Activated CD4-positive, alpha-beta T cell treated with anti-CD3 and anti-CD28 coated beads, Interleukin-2, amount 10 ng/mL, durations not matched to agents 7 days and 5 days (primary cell): Measurements from ENCODE around the gene ILDR1. TPM values are rescaled to one million over a fixed set of nuclear protein-coding genes. Genes with fewer than 3 reads are reported as not detected.
"Not testable (repeated sequence)": the region's sequence is repeated elsewhere in the genome, so short reads cannot be mapped to it uniquely, and the experiment has no call there.

Experiments
- CTCF ChIA-PET: fragments of 350-600 bp; sonication (Branson Sonifier 250); formaldehyde crosslinking; loops from one replicate; lab custom pipeline; 2021; ENCODE audit warnings: antibody characterized with exemption; lab: Charles Lee
- POLR2A ChIA-PET: fragments of 350-600 bp; sonication (Branson Sonifier 250); formaldehyde crosslinking; loops from one replicate; lab custom pipeline; 2021; ENCODE audit warnings: antibody characterized with exemption; lab: Charles Lee
- DNase-seq: peaks from one replicate; pipeline ENCODE4 v3.0.0-alpha.2; 2020
- H3K27ac Mint-ChIP-seq: one replicate; pipeline ENCODE4 v1.8.0; 2021; ENCODE audit warnings: mild to moderate bottlenecking, moderate library complexity, mixed read lengths
- H3K27me3 Mint-ChIP-seq: one replicate; pipeline ENCODE4 v1.8.0; 2021; ENCODE audit warnings: mixed read lengths
- H3K36me3 Mint-ChIP-seq: one replicate; pipeline ENCODE4 v1.8.0; 2021; ENCODE audit warnings: low read depth, mixed read lengths
- H3K4me1 Mint-ChIP-seq: one replicate; pipeline ENCODE4 v1.8.0; 2021; ENCODE audit warnings: mixed read lengths
- H3K4me3 Mint-ChIP-seq: one replicate; pipeline ENCODE4 v1.8.0; 2021; ENCODE audit warnings: mild to moderate bottlenecking, moderate library complexity, mixed read lengths
- H3K9me3 Mint-ChIP-seq: one replicate; pipeline ENCODE4 v1.8.0; 2021; ENCODE audit warnings: mixed read lengths
- total RNA-seq, 2 experiments: library from RNA; stranded (reverse); gene quantifications; one replicate each; pipeline ENCODE4 v1.2.3, GENCODE V29; 2021

ILDR1 gene
- total RNA-seq, 2 experiments from 2014 or later = 0.17 TPM; not detected in 1

DNA sequence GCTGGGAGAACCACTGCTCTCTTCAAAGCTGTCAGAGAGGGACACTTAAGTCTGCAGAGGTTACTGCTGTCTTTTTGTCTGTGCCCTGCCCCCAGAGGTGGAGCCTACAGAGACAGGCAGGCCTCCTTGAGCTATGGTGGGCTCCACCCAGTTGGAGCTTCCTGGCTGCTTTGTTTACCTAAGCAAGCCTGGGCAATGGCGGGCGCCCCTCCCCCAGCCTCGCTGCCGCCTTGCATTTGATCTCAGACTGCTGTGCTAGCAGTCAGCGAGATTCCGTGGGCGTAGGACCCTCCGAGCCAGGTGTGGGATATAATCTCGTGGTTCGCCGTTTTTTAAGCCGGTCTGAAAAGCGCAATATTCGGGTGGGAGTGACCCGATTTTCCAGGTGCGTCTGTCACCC, 25.2 kb upstream of the ILDR1 start:
- DNase-seq, H3K4me1 Mint-ChIP-seq, CTCF ChIA-PET, POLR2A ChIA-PET, H3K9me3 Mint-ChIP-seq, H3K4me3 Mint-ChIP-seq, H3K36me3 Mint-ChIP-seq, H3K27ac Mint-ChIP-seq: not testable (repeated sequence)
- peaks cover 23% of the 10 kb centered on the region for H3K27me3 Mint-ChIP-seq

DNA sequence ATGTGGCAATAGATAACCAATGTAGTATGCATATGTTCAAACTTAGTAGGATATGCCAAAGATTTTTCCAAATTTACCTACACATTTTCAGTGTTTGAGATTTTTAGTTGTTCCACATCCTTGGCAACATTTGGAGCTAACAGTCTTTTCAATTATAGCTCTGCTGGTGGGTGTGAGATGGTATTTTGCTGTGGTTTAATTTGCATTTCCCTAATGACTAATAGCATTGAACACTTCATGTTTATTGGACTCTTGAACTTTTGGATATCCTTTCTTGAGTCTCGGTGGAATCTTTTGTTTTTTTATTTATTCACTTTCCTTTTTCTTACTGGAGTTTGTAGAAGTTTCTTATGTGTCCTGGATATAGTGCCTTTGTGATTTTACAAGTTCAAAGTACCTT, 11.0 kb upstream of the ILDR1 start:
- H3K9me3 Mint-ChIP-seq = peaks cover 22% of the 10 kb centered on the region
- peaks cover 18% of the 10 kb centered on the region for H3K4me1 Mint-ChIP-seq
- peaks cover 1% of the 10 kb centered on the region for H3K27me3 Mint-ChIP-seq
- ChIA-PET CTCF (interaction anchor here (0.7 kb wide), 1 partner anchor 9 kb away, joined by 3 read pairs; no protein-coding TSS in a partner anchor), POLR2A (no interaction called here)
- no peak overlapping the region for H3K27ac Mint-ChIP-seq
- H3K36me3 Mint-ChIP-seq = peaks cover 9% of the 10 kb centered on the region
- DNase-seq = no peak
- H3K4me3 Mint-ChIP-seq = no peak overlapping the region

DNA sequence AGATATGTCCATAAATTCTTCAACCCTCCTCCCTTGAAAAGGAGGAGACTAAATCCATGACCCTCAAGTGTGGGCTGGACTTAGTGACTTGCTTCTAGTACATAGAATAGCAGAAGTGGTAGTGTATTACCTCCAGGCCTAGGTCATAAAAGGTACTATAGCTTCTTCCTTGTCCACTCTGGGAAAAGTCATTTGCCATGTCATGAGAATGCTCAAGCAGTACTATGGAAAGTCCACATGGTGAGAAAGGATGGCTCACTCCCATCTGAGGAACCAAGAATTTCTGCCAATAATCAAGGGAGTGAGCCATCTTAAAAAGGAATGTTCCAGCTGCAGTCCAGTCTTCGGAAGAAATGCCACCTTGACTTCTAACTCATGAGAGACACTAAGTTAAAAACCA, 10.5 kb upstream of the ILDR1 start:
- Mint-ChIP-seq H3K4me1 (peaks cover 18% of the 10 kb centered on the region), H3K27me3 (peaks cover 1% of the 10 kb centered on the region), H3K9me3 (peaks cover 17% of the 10 kb centered on the region), H3K27ac (no peak overlapping the region), H3K4me3 (no peak overlapping the region), H3K36me3 (peaks cover 6% of the 10 kb centered on the region)
- ChIA-PET POLR2A (no interaction called here), CTCF (interaction anchor here (0.7 kb wide), 1 partner anchor 9 kb away, joined by 3 read pairs; no protein-coding TSS in a partner anchor)
- DNase-seq = no peak

DNA sequence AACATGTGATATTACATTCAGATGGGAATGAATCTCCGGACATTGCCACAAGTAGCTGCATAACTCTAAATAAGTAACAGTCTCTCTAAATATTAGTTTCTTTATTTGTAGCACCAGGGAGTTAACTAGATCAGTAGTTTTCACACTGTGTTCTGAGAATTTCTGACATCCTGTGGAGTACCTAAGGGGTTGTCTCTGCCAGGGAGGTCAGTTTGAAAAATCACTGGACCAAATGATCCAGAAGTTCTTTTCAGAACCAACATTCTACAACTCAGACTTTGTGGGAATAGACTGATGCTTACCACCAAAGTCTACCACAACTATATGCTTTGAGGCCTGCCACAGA, 9.0 kb upstream of the ILDR1 start:
- peaks cover 14% of the 10 kb centered on the region for H3K9me3 Mint-ChIP-seq
- peaks cover 4% of the 10 kb centered on the region for H3K27me3 Mint-ChIP-seq
- peak overlapping the region; percentile 86 for H3K27ac Mint-ChIP-seq
- peaks cover 6% of the 10 kb centered on the region for H3K36me3 Mint-ChIP-seq
- ChIA-PET CTCF (interaction anchor here (0.6 to 1.4 kb wide), 5 partner anchors 11 to 1441 kb away, joined by 3 to 8 read pairs (median 4); no protein-coding TSS in a partner anchor), POLR2A (no interaction called here)
- H3K4me3 Mint-ChIP-seq = no peak overlapping the region
- no peak for DNase-seq
- peaks cover 18% of the 10 kb centered on the region for H3K4me1 Mint-ChIP-seq

DNA sequence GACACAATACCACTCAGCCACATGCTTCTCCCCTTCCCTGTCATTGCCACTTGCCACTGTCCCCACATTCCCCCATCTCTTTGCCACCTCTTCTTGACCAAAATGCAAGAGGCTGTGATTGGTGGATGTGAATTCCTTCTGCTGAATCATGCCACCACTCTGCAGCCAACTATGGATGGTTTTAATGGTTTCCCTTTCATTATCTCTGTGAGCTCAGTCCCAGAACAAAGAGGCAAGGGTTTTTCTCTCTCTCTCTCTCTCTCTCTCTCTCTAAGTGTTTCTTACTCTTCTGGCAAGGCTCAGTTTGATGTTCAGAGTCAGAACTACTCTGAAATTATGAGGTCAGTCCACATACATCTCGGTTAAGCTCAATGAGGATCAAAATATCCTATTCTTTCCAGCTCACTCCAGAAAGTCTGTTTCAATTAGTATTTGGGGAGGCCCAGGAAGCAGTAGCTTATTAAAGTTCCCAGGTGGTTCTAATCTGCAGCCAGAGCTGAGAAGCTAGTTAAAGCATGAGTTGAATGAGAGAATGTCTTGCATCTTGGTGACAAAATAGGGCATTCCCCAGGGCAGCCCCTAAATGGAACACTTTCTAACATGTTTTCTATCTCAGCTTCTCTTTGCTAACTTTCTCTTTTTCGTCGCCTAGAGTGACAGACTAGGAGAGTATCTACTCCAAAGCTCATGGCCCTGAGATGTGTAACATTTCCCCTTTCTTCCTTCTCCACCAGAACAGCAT, 8.5 kb upstream of the ILDR1 start:
- ChIA-PET CTCF (interaction anchor here (0.6 to 1.4 kb wide), 6 partner anchors 10 to 1440 kb away, joined by 3 to 8 read pairs (median 4); no protein-coding TSS in a partner anchor), POLR2A (interaction anchor here (0.6 kb wide), 1 partner anchor 68 kb away, joined by 3 read pairs; no protein-coding TSS in a partner anchor)
- H3K27me3 Mint-ChIP-seq = peaks cover 4% of the 10 kb centered on the region
- H3K27ac Mint-ChIP-seq = peak overlapping the region; percentile 86
- H3K36me3 Mint-ChIP-seq = peaks cover 4% of the 10 kb centered on the region
- DNase-seq = peak; percentile 39
- peaks cover 9% of the 10 kb centered on the region for H3K9me3 Mint-ChIP-seq
- no peak overlapping the region for H3K4me3 Mint-ChIP-seq
- peaks cover 18% of the 10 kb centered on the region for H3K4me1 Mint-ChIP-seq

DNA sequence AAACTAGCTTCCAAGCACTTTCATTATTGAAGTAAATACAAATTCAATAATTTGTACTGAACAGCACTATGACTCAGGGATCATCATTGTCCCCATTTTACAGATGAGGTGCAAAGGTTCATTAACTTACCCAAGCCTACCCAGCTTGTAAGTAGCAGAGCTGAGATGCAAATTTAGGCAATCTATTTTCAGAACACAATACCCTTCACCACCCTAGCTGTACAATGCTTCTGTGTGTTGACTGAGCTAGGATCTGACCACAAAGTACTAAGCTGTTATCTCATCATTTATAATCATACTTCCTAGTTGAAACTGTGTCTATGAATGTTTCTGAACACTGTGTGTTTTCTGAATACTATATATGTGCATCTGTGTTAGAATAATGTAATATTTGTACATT, 3.2 kb upstream of the ILDR1 start:
- Mint-ChIP-seq H3K36me3 (no peaks in the 10 kb centered on the region), H3K9me3 (no peaks in the 10 kb centered on the region), H3K4me1 (peaks cover 14% of the 10 kb centered on the region), H3K4me3 (no peak overlapping the region), H3K27me3 (peaks cover 22% of the 10 kb centered on the region), H3K27ac (no peak overlapping the region)
- CTCF ChIA-PET = interaction anchor here (1.1 to 1.6 kb wide), 5 partner anchors 9 to 77 kb away, joined by 3 to 5 read pairs (median 3); no protein-coding TSS in a partner anchor
- DNase-seq = no peak
- POLR2A ChIA-PET = no interaction called here

DNA sequence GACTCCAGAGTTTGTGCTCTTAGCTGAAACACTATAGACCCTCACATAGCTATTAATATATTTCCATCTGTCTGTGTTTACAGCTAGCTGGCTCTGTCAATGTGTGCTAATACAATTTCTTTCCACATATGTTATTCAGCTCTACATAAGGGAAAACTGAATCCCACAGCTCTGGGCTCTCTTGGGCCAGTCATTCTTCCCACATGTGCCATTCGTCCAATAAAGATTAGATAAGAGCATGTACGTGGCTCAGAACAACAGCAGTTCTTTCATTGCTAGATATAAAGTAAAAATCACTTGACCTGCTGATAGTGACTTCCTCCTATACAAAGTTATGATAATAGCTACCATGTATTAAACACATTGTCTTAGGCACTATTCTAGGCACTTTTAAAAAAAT, 2.8 kb upstream of the ILDR1 start:
- POLR2A ChIA-PET = no interaction called here
- no peak for DNase-seq
- no peaks in the 10 kb centered on the region for H3K9me3 Mint-ChIP-seq
- H3K27me3 Mint-ChIP-seq = peaks cover 25% of the 10 kb centered on the region
- CTCF ChIA-PET = interaction anchor here (1.1 to 1.6 kb wide), 4 partner anchors 9 to 30 kb away, joined by 3 to 5 read pairs (median 3); no protein-coding TSS in a partner anchor
- no peak overlapping the region for H3K27ac Mint-ChIP-seq
- peaks cover 9% of the 10 kb centered on the region for H3K4me1 Mint-ChIP-seq
- no peak overlapping the region for H3K4me3 Mint-ChIP-seq
- no peaks in the 10 kb centered on the region for H3K36me3 Mint-ChIP-seq

DNA sequence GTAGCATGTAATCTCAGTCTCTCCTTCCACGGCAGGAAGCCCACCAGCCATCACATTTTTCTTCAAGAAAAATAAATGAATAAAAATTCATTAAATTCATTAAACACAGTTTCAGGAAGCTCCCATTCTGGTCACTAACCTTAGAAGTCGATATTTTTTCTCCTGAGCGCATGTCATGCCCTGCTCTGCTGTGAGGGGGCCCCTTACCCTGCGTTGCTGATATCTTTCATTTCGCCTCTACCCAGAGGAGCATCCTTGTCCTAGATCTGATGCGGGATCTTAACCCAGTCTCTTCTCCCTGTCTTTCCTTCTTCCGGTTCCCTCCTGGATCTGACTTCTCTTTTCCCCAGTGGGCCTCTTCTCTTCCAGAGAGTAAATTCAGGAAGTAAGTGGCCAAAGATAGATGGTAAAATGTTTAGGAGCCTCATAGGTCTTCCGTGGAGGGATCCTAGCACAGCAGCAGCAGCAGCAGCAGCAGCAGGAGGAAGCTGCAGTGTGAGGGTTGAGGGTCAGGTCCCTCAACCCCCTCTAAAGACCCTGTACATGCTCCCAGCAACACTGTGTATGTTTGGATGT, 1.4 kb upstream of the ILDR1 start:
- H3K27me3 Mint-ChIP-seq = peaks cover 34% of the 10 kb centered on the region
- H3K27ac Mint-ChIP-seq = no peak overlapping the region
- POLR2A ChIA-PET = no interaction called here
- DNase-seq = no peak
- H3K36me3 Mint-ChIP-seq = no peaks in the 10 kb centered on the region
- CTCF ChIA-PET = interaction anchor here (0.7 to 1.6 kb wide), 3 partner anchors 9 to 81 kb away, joined by 3 to 5 read pairs (median 3); no protein-coding TSS in a partner anchor
- no peaks in the 10 kb centered on the region for H3K9me3 Mint-ChIP-seq
- H3K4me1 Mint-ChIP-seq = peaks cover 7% of the 10 kb centered on the region
- H3K4me3 Mint-ChIP-seq = no peak overlapping the region

DNA sequence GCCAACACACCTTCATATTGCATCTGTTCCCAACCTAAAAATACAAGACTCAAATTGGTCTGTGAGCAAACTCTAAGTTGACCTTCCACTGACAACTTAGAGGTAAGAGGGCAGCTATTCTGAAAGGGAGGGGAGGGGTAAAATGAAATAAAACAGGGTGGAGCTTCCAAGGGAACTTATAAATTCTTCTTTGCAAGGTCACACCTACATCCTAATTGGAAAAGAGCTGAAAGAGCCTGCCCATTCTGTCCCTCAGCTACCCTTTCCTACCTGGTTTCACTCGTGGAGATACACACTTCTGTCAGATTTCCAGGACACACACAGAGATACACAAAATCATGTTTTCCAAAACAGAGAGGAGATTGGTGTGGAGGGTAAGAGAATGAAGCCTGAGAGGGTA, 1.0 kb downstream of the ILDR1 start:
- no peak for DNase-seq
- Mint-ChIP-seq H3K4me1 (peaks cover 7% of the 10 kb centered on the region), H3K27ac (no peak overlapping the region), H3K9me3 (peaks cover under 1% of the 10 kb centered on the region), H3K36me3 (no peaks in the 10 kb centered on the region), H3K27me3 (peaks cover 37% of the 10 kb centered on the region), H3K4me3 (no peak overlapping the region)
- POLR2A ChIA-PET = no interaction called here
- CTCF ChIA-PET = interaction anchor here (3.2 kb wide), 2 partner anchors 9 to 11 kb away, joined by 8 to 15 read pairs; no protein-coding TSS in a partner anchor

DNA sequence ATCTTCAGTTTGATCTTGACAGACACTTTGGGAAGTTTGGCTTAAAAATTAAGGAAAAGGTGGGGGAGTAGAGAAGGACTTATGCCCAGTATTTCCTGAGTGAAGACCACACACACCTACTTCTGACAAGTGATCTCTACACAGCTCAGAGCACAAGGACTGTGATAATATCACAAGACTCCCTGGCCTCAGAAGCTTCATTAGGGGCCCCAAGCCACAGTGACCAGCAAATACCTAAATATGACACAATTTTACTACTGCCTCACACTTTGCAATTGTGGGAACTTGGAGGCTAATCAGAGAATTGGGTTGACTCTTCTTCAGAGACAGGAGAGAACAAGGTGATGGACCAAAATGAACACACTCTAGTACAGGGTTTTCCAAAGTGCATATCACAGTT, 2.6 kb downstream of the ILDR1 start:
- CTCF ChIA-PET = interaction anchor here (0.8 to 3.2 kb wide), 4 partner anchors 9 to 24 kb away, joined by 4 to 15 read pairs (median 6); no protein-coding TSS in a partner anchor
- Mint-ChIP-seq H3K4me1 (peaks cover 7% of the 10 kb centered on the region), H3K36me3 (no peaks in the 10 kb centered on the region), H3K9me3 (peaks cover 4% of the 10 kb centered on the region), H3K4me3 (no peak overlapping the region), H3K27ac (no peak overlapping the region), H3K27me3 (peaks cover 39% of the 10 kb centered on the region)
- no peak for DNase-seq
- POLR2A ChIA-PET = no interaction called here

DNA sequence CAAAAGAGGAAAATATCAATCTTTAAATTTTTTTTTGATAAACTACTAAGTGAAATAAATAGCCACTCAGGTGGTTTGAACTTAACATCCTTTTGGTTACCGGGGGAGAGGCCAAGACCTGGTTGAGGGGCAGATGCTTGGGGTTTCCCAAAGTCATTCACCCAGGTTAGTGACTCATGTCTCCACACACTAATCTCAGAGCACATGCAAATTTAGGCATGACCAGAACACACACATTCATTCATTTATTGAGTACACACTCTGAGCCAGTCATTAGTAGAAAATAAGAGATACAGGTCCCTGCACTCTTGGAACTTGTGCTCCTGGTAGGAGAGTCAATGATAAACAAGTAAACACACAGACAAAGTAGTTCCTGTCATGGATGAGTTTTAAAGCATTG, 7.3 kb downstream of the ILDR1 start:
- no peak overlapping the region for H3K4me3 Mint-ChIP-seq
- POLR2A ChIA-PET = no interaction called here
- H3K4me1 Mint-ChIP-seq = peaks cover 5% of the 10 kb centered on the region
- H3K27me3 Mint-ChIP-seq = peaks cover 36% of the 10 kb centered on the region
- CTCF ChIA-PET = interaction anchor here (1.7 kb wide), 1 partner anchor 11 kb away, joined by 3 read pairs; no protein-coding TSS in a partner anchor
- H3K36me3 Mint-ChIP-seq = no peaks in the 10 kb centered on the region
- H3K27ac Mint-ChIP-seq = no peak overlapping the region
- DNase-seq = no peak
- peaks cover 4% of the 10 kb centered on the region for H3K9me3 Mint-ChIP-seq

DNA sequence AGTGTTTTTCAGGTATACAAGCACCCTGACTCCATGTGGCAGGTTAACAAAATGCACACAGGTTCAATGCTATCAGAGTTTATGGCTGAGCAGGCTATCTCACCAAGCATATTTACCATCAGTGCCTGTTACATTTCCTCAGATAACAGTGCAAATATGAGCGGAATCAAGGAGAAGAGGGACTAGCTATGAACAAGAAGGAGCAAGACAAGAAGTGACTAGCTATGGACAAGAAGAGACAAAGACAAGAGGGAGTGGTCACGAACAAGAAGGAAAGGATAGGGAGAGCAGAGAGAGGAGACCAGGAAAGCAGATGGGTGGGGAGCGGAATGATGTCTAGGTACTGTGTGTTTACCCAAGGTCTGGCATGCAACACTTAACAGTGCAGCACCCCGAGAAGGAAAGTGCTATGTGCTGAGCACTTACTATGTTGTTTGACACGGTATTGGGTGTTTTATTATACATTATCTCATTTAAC, 8.6 kb downstream of the ILDR1 start:
- no peaks in the 10 kb centered on the region for H3K36me3 Mint-ChIP-seq
- no peak for DNase-seq
- H3K27ac Mint-ChIP-seq = no peak overlapping the region
- ChIA-PET POLR2A (no interaction called here), CTCF (interaction anchor here (1.3 to 2.7 kb wide), 2 partner anchors 12 to 13 kb away, joined by 3 to 7 read pairs; no protein-coding TSS in a partner anchor)
- H3K27me3 Mint-ChIP-seq = peaks cover 27% of the 10 kb centered on the region
- peaks cover 5% of the 10 kb centered on the region for H3K4me1 Mint-ChIP-seq
- peaks cover 4% of the 10 kb centered on the region for H3K9me3 Mint-ChIP-seq
- H3K4me3 Mint-ChIP-seq = no peak overlapping the region
